Urothelium cell line (cell line): ENCODE results near the gene TULP4.
"Not testable (repeated sequence)": the region's sequence is repeated elsewhere in the genome, so short reads cannot be mapped to it uniquely, and the experiment has no call there.

Experiments
- DNase-seq: peaks from one replicate; pipeline ENCODE4 v3.0.0; 2011; ENCODE audit warnings: low spot score, mixed read lengths
- FAIRE-seq: peaks from 2 replicates; lab custom pipeline; 2011; peaks lifted over from hg19 to GRCh38; lab: Jason Lieb, UNC

Gene TULP4

DNA sequence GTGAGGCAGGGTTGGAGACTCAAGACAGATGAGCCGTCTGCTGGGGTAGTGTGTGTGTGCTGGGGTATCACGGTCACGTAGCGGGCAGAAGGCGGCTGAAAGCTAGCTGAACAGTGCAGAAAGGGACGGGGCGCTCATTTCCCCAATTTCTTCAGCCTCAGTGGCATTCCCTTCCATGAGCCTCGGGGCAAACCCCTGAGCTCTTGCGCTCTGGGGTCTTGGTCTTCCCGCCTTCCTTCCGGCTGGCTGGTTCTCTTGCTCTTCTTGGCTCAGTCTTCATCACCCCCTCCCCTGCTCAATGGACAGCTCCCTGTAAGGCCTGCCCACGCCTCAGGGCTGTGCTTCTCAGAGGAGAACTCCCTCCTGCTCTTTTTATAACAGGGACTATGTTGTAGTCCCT is 232.2 kb downstream of the TULP4 start:
- FAIRE-seq (no peak), DNase-seq (no peak)

- DNase-seq = no peak
- FAIRE-seq = no peak
These were observed 233.0 kb downstream of the TULP4 start for GRCh38 chr6:158545043-158545966.

DNA sequence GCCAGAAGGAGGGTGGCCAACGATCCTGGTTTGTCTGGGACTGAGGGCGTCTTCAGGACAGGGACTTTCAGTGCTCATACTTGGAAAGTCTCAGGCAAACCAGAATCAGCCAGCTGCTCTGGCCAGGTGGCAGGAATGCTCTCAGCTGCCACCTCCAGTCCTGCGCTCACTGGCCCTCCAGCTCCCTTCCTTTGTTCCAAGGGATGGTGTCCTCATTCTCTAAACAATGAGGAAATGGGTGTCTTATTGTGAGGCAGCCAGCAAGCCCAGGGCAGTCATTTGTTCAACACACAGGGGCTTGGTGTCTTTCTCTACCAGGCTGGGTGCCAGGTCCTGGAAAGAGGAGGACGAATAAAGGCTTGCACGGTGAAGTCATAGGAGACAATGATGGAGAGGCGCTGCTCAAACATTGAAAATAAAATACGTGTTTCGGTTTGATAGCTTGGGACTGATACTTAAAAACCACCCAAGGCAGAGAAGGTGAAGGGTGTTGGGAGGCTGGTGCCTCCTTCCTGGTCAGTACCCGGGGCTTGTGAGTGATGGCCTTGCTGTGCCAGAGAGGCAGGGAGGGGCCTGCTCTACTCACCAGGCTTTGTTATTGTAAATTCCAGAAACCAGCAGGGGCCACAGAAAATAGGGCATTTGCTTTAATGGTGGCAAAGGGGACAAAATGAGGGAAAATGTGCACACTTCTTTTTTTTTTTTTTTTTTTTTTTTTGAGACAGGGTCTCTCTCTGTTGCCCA is 236.3 kb downstream of the TULP4 start:
- DNase-seq = no peak
- no peak for FAIRE-seq

DNA sequence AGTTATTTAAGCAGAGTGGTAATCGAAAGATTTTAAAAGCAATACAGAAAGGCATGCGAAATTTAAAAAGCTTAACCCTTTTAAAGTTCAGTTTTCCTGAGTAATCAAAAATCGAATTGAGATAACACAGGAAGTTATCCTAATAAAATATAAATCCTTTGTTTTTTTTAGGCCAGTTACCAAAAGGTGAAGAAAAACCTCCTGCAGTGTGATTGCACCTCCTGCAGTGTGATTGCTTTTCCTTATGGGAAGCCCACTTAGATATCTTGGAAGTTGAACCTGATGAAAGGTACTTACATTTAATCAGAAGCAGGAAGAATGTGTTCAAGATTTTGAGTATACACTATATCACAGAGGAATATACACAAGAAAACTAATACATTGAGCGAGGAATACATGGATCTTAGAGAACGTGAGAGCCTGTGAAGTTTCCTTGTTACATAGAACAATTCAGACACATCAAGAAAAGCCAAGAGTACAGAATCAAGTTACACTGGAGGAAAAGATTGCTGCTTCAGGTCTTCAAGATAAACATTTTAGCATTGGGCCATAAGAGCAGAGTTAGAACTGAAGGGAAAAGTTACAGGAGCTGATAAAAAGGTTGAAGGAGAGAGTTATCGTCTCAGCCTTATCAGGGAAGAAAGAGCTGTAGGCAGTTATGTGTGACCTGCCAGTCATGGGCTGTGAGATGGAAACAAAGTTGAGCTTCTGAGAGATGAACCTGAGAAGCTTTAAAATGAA is 240.0 kb downstream of the TULP4 start:
- FAIRE-seq = no peak
- no peak for DNase-seq

GRCh38 chr6:158552796-158553138 is 240.5 kb downstream of the TULP4 start:
- DNase-seq (no peak), FAIRE-seq (no peak)

DNA sequence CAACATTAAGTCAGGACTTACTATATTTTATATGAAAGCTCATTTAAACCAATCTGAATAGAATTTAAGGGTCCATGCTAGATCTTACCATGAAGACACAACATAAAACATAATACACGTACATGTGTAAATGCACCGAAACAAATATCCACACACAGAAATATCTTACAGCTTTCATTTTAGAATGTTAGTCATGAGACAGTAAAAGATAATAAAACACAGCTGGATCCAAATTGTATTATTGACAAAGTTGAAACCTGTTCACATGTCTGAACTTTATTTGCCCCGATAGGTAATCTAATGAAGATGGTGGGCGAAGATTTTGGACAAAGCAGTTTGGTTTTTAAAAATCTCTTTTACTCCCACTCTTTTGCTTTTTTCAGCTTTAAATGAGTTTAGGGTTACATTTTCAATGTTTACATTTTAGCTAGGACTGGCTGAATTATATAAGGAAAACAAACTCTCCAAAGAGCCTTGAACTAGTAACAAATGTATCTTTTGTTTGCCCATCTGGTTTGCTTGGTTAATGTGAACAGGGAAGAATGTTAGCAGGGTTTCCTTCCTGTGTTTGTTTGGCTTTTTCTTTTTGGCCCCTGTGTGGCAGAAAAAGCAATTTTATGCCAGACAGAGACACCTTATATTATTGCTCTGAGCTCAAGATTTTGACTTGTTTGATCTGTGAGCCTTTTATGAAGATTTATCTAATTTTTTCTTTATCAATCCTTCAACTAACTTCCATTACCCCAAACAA is 242.5 kb downstream of the TULP4 start:
- DNase-seq (no peak), FAIRE-seq (no peak)

DNA sequence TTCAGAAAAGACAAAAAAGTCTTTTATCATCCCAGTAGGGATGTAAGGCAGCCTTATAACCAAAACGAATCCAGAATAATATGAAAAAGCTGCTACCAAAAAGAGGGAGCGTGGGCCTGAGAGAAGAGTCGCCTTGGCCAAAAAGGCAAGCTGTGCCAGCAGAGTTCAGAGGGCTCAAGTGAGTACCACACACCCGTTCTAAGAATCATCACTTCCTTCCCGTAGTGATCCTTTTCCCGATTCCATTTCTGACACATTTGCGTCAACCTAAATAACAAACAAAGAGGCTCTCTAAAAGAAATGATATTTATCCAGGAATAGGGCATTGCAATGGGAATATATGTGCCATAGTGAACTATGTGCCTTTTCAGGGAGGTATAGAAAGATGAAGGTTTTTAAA is 243.8 kb downstream of the TULP4 start:
- FAIRE-seq (no peak), DNase-seq (no peak)

- not testable (repeated sequence) for FAIRE-seq
These were observed 244.8 kb downstream of the TULP4 start for GRCh38 chr6:158557110-158557509.

GRCh38 chr6:158557927-158558326 is 245.7 kb downstream of the TULP4 start:
- FAIRE-seq = no peak

More at GRCh38 chr6:158557110-158557509, 244.8 kb downstream of the TULP4 start:
- DNase-seq = not testable (repeated sequence)

GRCh38 chr6:158558415-158559306 is 246.4 kb downstream of the TULP4 start:
- FAIRE-seq (no peak), DNase-seq (no peak)

More at GRCh38 chr6:158557927-158558326, 245.7 kb downstream of the TULP4 start:
- DNase-seq = no peak

DNA sequence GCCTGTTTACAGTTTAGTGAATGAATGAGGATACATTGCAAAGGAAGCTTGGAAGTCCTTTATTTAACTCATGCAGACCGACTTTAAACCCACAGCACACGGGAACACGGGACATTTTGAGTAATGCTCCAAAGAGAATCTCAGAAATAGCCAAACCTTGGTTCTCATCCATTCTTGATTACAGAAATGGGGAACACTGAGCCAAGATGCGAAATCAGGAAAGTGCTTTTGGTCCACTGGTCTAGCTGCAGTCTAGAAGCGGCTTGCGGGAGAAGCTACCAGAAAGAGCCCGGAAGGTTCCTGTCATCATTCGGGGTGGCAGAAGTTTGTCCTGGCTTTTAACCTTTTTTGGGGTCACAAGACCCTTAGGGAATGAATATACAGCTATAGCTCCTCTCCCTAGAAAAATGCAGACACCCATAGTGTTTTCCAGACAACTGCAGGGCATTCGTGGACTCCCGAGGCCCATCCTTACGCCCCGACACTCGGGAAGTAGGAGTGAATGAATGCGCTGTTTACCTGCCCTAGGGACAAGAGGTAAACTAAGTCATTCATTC is 247.2 kb downstream of the TULP4 start:
- FAIRE-seq (no peak), DNase-seq (no peak)

- DNase-seq = peak; percentile 93
- FAIRE-seq = peak; percentile 48
These were observed 247.9 kb downstream of the TULP4 start, which contains the start of gene TMEM181 for GRCh38 chr6:158559895-158560835. TSS of gene TMEM181 (plus strand) at chr6:158560091. CDS start at chr6:158560225, 134 bp downstream.

DNA sequence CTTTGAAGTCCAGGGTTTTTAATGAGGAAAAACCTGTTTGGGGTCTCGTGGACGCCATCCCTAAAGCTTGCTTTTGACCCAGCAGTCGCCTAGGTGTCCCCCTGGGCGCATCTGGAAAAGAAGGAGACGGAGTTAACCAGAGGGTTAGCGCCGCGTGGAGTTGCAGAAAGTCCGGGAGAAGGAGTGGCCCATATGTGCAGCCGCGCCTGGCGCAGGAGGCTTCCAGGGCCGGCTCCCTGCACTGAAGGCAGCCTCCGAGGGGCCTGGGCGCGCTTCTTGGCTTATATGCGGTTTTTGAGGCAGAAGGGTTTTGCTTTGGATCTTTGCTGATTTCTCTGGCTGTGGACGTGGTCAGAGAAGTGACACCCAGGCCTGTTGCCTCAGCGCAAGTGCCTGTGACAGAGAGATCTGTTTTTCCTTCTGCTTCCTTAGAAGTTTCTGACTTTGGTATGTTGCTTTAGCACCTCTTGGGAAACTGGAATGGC is 248.6 kb downstream of the TULP4 start:
- DNase-seq (peak; percentile 25), FAIRE-seq (no peak)
